Lung (tissue), 12 donors: ENCODE results near the gene CTTN. TPM values are rescaled to one million over a fixed set of nuclear protein-coding genes. Genes with fewer than 3 reads are reported as not detected.

Experiments used
- ATAC-seq: fragments of 200-7000 bp; cut with Tn5 transposase; one replicate; pipeline ENCODE4 v1.9.1; 2020; ENCODE audit warnings: moderate number of reproducible peaks; ENCODE audit not compliant: insufficient read depth, low FRiP score
- DNase-seq, 3 donors: peaks; one replicate each; pipeline ENCODE4 v3.0.0-alpha.2; 2013 to 2017
- H3K27ac ChIP-seq, 2 donors: one replicate each; pipeline ENCODE4 v1.5.1; 2013; ENCODE audit warnings: mild to moderate bottlenecking in 2 of 2, moderate library complexity in 2 of 2, control low read depth in 1 of 2, inconsistent platforms in 1 of 2, low read depth in 1 of 2, low read length in 1 of 2
- H3K27me3 ChIP-seq, 3 donors: one replicate each; pipeline ENCODE4 v1.5.1; 2013; ENCODE audit warnings: low read length in 2 of 3; ENCODE audit not compliant: control insufficient read depth in 3 of 3, insufficient read depth in 3 of 3
- H3K36me3 ChIP-seq, 4 donors: one replicate each; pipeline ENCODE4 v1.5.1; 2013; ENCODE audit warnings: low read length in 4 of 4, mild to moderate bottlenecking in 1 of 4, moderate library complexity in 1 of 4; ENCODE audit not compliant: control insufficient read depth in 4 of 4, insufficient read depth in 4 of 4
- H3K4me1 ChIP-seq, 5 donors: one replicate each; pipeline ENCODE4 v1.5.1; 2013; ENCODE audit warnings: low read length in 5 of 5, mild to moderate bottlenecking in 2 of 5, moderate library complexity in 1 of 5; ENCODE audit not compliant: control insufficient read depth in 5 of 5, insufficient read depth in 5 of 5
- H3K4me3 ChIP-seq: one replicate; pipeline ENCODE4 v1.5.1; 2013; ENCODE audit warnings: mild to moderate bottlenecking, control low read depth, moderate library complexity
- H3K9ac ChIP-seq, 2 donors: one replicate each; pipeline ENCODE4 v1.5.1; 2013; ENCODE audit warnings: low read length in 2 of 2, control low read depth in 1 of 2; ENCODE audit not compliant: insufficient read depth in 1 of 2
- H3K9me3 ChIP-seq, 4 donors: one replicate each; pipeline ENCODE4 v1.5.1; 2013; ENCODE audit warnings: low read length in 3 of 4, mild to moderate bottlenecking in 1 of 4, moderate library complexity in 1 of 4; ENCODE audit not compliant: control insufficient read depth in 4 of 4, insufficient read depth in 3 of 4
- WGBS, 2 donors: extraction: QIAGEN DNeasy Blood & Tissue Kit; methylation state at CpG; one replicate each; pipeline ENCODE4 v1.1.7; 2013; 5-methylcytosine and 5-hydroxymethylcytosine counted together
- polyA plus RNA-seq, 2 donors: library from polyadenylated mRNA; stranded (reverse); fragments of 200-250 nt; gene quantifications; one replicate each; pipeline ENCODE4 v1.2.1, GENCODE V29; 2013
- total RNA-seq, 2 donors: library from RNA; depleted of rRNA in 1 of 2; stranded (reverse); fragments of >200 nt in 1 of 2; gene quantifications; one replicate each; pipeline ENCODE4 v1.2.1, GENCODE V29; 2014 to 2021
- TF ChIP-seq, protein P1 (sequence below): IDR thresholded peaks from 2 replicates; pipeline ENCODE4 v1.5.1; 2012; ENCODE audit warnings: mild to moderate bottlenecking; ENCODE audit errors: control extremely low read depth, extremely low read depth
- donor health status: control.
- donor health status: control.
- donor health status: Bipolar disorder and iron deficiency.
- donor health status: healthy.
- donor health status: DM: yes; HTN: yes; CAD: no.

CTTN gene
- total and polyA plus RNA-seq, 4 donors, result 89.8 to 235 (median 154) TPM

DNA sequence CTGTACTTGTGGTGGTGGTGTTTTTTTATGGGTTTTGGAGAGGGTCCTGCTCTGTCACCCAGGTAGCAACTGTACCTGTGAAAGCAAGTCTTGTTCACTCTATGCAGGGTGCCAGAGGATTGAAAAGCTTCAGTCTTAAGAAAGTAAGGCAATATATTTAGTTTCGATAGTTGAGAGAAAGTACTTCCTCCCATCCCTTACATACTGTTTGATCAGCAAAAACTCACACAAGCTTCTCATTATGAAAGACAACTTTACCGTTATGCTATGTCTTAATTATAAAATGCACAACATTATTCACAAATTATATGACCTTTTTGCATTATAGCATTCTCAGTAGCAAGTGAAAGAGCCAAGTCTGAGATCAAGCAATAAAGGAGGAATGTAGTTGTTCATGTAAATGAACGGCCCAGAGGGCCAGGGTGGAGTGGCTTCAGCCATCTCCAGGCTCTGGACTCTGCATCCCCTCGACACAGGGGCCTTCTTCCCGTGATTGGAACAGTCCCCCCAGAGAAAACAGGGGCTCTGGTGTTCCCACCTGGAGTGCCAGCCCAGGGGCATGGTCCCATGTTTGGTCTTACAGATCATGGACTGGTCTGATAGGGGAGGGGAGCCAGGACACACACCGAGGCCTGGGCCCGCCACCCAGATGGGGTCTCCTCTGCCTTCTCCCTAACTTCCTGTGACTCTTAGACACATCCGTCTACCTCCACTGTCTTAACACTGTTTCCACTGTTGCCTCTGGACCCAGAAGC lies 38.7 kb upstream of the CTTN start:
- no peak overlapping the region for H3K9ac ChIP-seq
- H3K4me3 ChIP-seq, result no peak overlapping the region
- H3K4me1 ChIP-seq, result no peaks in the 10 kb centered on the region
- no peaks in the 10 kb centered on the region for H3K27me3 ChIP-seq
- DNase-seq (no peak), ATAC-seq (no peak)
- peaks cover 0 to 4% (median 0%) of the 10 kb centered on the region in 4 donors for H3K9me3 ChIP-seq
- 91 to 92% methylated on average over 8 of the region's 8 CpGs for WGBS, 2 donors
- H3K36me3 ChIP-seq, result peaks cover 22 to 49% (median 31%) of the 10 kb centered on the region in 4 donors
- H3K27ac ChIP-seq, result no peak overlapping the region
- TF ChIP-seq, protein P1, sequence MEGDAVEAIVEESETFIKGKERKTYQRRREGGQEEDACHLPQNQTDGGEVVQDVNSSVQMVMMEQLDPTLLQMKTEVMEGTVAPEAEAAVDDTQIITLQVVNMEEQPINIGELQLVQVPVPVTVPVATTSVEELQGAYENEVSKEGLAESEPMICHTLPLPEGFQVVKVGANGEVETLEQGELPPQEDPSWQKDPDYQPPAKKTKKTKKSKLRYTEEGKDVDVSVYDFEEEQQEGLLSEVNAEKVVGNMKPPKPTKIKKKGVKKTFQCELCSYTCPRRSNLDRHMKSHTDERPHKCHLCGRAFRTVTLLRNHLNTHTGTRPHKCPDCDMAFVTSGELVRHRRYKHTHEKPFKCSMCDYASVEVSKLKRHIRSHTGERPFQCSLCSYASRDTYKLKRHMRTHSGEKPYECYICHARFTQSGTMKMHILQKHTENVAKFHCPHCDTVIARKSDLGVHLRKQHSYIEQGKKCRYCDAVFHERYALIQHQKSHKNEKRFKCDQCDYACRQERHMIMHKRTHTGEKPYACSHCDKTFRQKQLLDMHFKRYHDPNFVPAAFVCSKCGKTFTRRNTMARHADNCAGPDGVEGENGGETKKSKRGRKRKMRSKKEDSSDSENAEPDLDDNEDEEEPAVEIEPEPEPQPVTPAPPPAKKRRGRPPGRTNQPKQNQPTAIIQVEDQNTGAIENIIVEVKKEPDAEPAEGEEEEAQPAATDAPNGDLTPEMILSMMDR, result no peak

DNA sequence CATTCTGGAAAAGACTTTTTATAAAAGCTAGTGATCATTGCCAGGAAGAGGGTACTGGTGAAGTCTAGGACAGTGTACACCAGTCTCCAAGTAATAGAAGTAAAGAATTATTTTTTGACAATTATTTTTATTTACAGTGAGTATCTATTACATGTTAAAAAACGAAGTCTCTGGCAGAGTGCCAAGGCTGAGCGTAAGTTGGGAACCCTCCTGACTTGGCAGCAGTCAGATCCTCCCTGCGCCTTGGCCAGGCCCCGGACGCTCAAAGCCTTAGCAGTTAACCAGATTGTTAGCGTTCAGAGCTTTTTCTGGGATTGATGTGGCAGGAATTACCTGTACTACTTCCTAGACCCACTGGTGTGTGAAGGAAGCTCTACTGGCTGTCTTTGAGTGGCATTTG lies 38.1 kb upstream of the CTTN start:
- peak in 2 of 3 donors; percentile 21 to 38 for DNase-seq
- Histone ChIP-seq H3K36me3 (peaks cover 23 to 48% (median 28%) of the 10 kb centered on the region in 4 donors), H3K4me1 (no peaks in the 10 kb centered on the region), H3K27me3 (no peaks in the 10 kb centered on the region), H3K9me3 (peaks cover 0 to 4% (median 0%) of the 10 kb centered on the region in 4 donors), H3K27ac (no peak overlapping the region), H3K9ac (peak overlapping the region in 1 of 2 donors; percentile 9), H3K4me3 (no peak overlapping the region)
- TF ChIP-seq, protein P1, result no peak
- WGBS, 2 donors, result 78 to 80% methylated on average over 6 of the region's 6 CpGs
- ATAC-seq, result no peak

DNA sequence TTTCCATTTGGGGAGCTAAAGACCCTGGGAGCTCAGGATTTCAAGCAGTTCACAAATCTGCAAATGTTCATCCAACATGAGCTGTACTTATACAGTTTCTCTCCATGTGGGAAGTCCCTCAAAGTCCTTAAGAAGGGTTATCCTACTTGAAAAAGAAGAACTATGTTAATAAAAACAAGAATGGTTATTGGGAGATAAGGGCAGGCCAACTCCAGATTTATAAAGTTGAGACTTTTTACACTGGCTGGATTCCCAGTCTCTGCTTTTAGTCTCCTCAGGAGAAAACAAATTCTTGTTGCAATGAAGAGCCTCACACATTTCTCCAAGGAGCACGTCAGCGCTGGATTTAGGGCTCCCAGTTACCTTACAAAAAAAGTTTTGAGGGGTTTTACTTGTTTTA lies 34.2 kb upstream of the CTTN start:
- H3K27ac ChIP-seq, result no peak overlapping the region
- no peak overlapping the region for H3K4me3 ChIP-seq
- no peak for ATAC-seq
- WGBS, 2 donors, result 93 to 96% methylated on average over 2 of the region's 2 CpGs
- peaks cover 0 to 1% (median 0%) of the 10 kb centered on the region in 5 donors for H3K4me1 ChIP-seq
- H3K9me3 ChIP-seq, result peaks cover 0 to 4% (median 0%) of the 10 kb centered on the region in 4 donors
- no peak overlapping the region for H3K9ac ChIP-seq
- peaks cover 6 to 33% (median 17%) of the 10 kb centered on the region in 4 donors for H3K36me3 ChIP-seq
- H3K27me3 ChIP-seq, result no peaks in the 10 kb centered on the region
- TF ChIP-seq, protein P1, result no peak
- DNase-seq, result peak in 1 of 3 donors; percentile 16
